Colonic mucosa (tissue), 4 donors: Measurements from ENCODE around the gene VPS33B. TPM values are rescaled to one million over a fixed set of nuclear protein-coding genes. Genes with fewer than 3 reads are reported as not detected.

Experiments
- DNase-seq: peaks from one replicate; pipeline ENCODE4 v3.0.0-alpha.2; 2020
- H3K27ac ChIP-seq: fragments of 200-600 bp; one replicate; pipeline ENCODE4 v1.8.0; 2021
- H3K27me3 ChIP-seq: fragments of 200-600 bp; one replicate; pipeline ENCODE4 v1.8.0; 2021
- H3K36me3 ChIP-seq: fragments of 200-600 bp; one replicate; pipeline ENCODE4 v1.8.0; 2021
- H3K4me1 ChIP-seq: fragments of 200-600 bp; one replicate; pipeline ENCODE4 v1.8.0; 2021; ENCODE audit warnings: mild to moderate bottlenecking
- H3K4me3 ChIP-seq: fragments of 200-600 bp; one replicate; pipeline ENCODE4 v1.8.0; 2021
- H3K9ac ChIP-seq, 2 donors: one replicate each; pipeline ENCODE4 v1.7.0; 2013; ENCODE audit warnings: control low read depth in 2 of 2, low read depth in 2 of 2, low read length in 2 of 2
- H3K9me3 ChIP-seq: fragments of 200-600 bp; one replicate; pipeline ENCODE4 v1.8.0; 2021
- intact Hi-C: fragments of 100-400 bp; cut with DNase I; formaldehyde crosslinking; loops from one replicate; pipeline ENCODE4 v1.14.1; 2022
- total RNA-seq, 2 donors: library from RNA; stranded (reverse); fragmentation: NEBNext Ultra II Directional in 1 of 2; extraction: Animal tissue kit (Norgen Biotek cat#: 25700) in 1 of 2; gene quantifications; one replicate each; pipeline ENCODE4 v1.2.1, GENCODE V29; 2021
- TF ChIP-seq, protein P1 (sequence below): fragments of 200-600 bp; IDR thresholded peaks from one replicate; pipeline ENCODE4 v1.8.0; 2022; ENCODE audit warnings: antibody characterized with exemption, mild to moderate bottlenecking
- donor health status: healthy.
- donor health status: DM: no; HTN: no; CAD: no.
- donor health status: DM: no; HTN: no; CAD: no.

Gene VPS33B
- total RNA-seq, 2 donors from 2014 or later: 18.0 to 18.1 TPM

DNA sequence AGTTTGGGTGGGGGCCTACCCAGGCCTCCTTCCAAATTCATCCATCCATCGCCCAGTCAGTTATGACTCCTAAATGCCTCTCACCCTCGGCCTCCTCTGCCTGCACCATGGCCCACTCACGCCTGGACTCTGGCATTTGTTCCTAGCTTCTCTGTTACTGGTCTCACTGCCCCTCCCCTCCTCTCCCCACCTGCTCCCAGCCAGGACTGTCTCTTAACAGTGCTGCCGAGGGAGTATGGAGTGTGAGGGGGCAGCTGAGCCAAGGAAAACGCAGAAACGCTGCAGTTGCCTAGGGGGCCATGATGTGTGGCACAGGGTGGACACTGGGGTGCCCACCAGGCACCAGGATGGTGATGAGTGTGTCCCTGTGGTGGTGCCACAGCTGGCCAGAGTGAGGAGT lies 64.6 kb downstream of the VPS33B start:
- no peak for DNase-seq
- TF ChIP-seq, protein P1, sequence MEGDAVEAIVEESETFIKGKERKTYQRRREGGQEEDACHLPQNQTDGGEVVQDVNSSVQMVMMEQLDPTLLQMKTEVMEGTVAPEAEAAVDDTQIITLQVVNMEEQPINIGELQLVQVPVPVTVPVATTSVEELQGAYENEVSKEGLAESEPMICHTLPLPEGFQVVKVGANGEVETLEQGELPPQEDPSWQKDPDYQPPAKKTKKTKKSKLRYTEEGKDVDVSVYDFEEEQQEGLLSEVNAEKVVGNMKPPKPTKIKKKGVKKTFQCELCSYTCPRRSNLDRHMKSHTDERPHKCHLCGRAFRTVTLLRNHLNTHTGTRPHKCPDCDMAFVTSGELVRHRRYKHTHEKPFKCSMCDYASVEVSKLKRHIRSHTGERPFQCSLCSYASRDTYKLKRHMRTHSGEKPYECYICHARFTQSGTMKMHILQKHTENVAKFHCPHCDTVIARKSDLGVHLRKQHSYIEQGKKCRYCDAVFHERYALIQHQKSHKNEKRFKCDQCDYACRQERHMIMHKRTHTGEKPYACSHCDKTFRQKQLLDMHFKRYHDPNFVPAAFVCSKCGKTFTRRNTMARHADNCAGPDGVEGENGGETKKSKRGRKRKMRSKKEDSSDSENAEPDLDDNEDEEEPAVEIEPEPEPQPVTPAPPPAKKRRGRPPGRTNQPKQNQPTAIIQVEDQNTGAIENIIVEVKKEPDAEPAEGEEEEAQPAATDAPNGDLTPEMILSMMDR: no peak
- Histone ChIP-seq H3K27ac (no peak overlapping the region), H3K4me1 (peaks cover 21% of the 10 kb centered on the region), H3K4me3 (peak overlapping the region; percentile 85), H3K27me3 (no peaks in the 10 kb centered on the region), H3K9ac (peak overlapping the region; percentile 48 to 74), H3K9me3 (no peaks in the 10 kb centered on the region), H3K36me3 (no peaks in the 10 kb centered on the region)
- intact Hi-C loops: loop anchor here (5.0 to 10.0 kb wide), 2 partner anchors 75 to 317 kb away; no protein-coding TSS in a partner anchor

DNA sequence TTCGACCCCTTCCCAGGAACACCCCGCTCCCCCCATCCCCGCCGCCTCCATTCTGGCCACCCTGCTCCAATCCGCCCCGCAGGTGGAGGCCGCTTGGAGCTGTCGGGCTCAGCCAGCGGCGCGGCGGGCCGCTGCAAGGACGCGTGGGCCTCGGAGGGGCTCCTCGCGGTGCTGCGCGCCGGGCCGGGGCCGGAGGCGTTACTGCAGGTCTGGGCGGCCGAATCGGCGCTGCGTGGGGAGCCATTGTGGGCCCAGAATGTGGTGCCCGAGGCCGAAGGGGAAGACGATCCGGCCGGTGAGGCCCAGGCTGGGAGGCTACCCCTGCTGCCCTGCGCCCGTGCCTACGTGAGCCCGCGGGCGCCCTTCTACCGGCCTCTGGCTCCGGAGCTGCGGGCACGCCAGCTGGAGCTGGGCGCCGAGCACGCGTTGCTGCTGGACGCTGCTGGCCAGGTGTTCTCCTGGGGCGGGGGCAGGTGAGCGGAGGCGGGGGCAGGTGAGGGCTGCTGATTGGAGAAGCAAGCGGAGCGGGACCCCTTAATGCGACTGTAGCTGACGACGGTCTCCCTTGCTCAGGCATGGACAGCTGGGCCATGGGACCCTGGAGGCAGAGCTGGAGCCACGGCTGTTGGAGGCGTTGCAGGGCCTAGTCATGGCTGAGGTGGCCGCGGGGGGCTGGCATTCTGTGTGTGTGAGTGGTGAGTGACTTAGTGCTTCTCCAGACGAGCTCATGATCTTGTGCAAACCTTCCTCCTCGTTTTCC lies 65.2 kb downstream of the VPS33B start:
- no peaks in the 10 kb centered on the region for H3K27me3 ChIP-seq
- peak overlapping the region; percentile 48 to 74 for H3K9ac ChIP-seq
- H3K9me3 ChIP-seq: no peaks in the 10 kb centered on the region
- no peaks in the 10 kb centered on the region for H3K36me3 ChIP-seq
- H3K27ac ChIP-seq: no peak overlapping the region
- peaks cover 21% of the 10 kb centered on the region for H3K4me1 ChIP-seq
- no peak for DNase-seq
- TF ChIP-seq, protein P1: no peak
- intact Hi-C loops: loop anchor here (5.0 to 10.0 kb wide), 2 partner anchors 75 to 318 kb away; no protein-coding TSS in a partner anchor
- peak overlapping the region; percentile 85 for H3K4me3 ChIP-seq

DNA sequence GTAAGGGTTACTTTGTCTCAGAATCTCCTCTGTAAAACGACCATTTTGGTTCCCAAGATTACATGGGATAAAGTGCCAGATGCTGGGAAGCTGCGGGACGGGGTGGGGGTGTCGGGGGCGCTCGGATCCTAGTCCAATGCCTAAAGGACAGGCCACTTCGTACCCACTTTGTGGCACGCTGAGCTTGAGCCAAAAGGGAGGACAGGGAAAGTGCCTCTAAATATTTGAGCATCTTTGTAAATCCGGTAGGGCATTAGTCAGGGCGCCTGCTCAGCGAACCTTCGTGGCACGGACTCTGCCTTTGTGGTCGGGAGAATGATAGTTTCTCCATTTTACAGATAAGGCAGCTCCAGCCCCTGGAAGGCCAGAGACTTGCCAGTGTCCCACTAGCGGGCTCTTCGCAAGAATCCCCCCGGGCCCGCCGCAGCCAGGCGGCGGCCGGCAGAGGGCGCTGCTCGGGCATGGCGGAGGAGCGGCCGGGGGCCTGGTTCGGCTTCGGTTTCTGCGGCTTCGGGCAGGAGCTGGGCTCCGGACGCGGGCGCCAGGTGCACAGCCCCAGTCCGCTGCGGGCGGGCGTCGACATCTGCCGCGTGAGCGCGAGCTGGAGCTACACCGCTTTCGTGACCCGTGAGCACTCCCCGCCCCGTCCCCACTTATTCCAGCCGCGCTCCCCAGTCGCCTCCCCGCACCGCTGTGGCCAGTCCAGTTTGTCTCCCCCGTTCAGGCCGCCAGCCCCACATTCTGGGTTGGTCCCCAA lies 65.9 kb downstream of the VPS33B start:
- H3K27ac ChIP-seq: no peak overlapping the region
- H3K9ac ChIP-seq: peak overlapping the region; percentile 74 to 88
- no peaks in the 10 kb centered on the region for H3K36me3 ChIP-seq
- intact Hi-C loops: loop anchor here (5.0 to 10.0 kb wide), 2 partner anchors 76 to 318 kb away; no protein-coding TSS in a partner anchor
- peak overlapping the region; percentile 85 for H3K4me3 ChIP-seq
- TF ChIP-seq, protein P1: peak; percentile 92
- H3K4me1 ChIP-seq: peaks cover 21% of the 10 kb centered on the region
- no peaks in the 10 kb centered on the region for H3K27me3 ChIP-seq
- no peaks in the 10 kb centered on the region for H3K9me3 ChIP-seq
- peak; percentile 82 for DNase-seq

DNA sequence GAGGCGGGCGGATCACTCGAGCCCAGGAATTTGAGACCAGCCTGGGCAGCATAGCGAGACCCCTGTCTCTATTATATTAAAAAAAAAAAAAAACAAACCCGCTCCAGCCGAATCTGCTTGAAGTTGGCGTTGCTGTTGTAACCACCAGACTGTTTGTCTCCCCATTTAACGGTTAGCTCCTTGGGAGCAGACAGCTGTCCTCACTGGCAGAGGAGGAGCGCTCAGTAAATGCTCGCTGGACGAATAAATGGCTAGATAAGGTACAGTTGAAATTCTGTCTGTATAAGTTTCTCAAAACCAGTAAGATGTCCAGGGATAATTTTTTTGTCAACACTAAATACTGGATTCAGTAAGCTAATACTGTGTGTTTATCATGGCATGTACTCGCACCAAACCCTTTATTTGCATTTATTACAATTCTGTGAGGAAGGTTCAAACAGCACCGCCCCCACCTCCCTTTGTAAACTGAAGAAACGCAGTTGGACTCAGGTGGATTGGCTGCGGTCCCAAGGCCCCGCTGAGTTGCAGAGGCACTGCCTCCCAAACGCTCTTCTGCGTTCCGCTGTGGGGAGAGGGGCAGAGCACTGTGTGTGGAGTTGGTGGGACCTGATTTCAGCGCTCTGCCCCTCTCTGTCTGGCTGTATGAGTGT lies 66.6 kb downstream of the VPS33B start:
- no peaks in the 10 kb centered on the region for H3K27me3 ChIP-seq
- H3K36me3 ChIP-seq: peaks cover 2% of the 10 kb centered on the region
- intact Hi-C loops: loop anchor here (5.0 to 10.0 kb wide), 2 partner anchors 77 to 319 kb away; no protein-coding TSS in a partner anchor
- H3K4me3 ChIP-seq: peak overlapping the region; percentile 85
- DNase-seq: peak; percentile 85
- H3K9me3 ChIP-seq: no peaks in the 10 kb centered on the region
- peak overlapping the region in 1 of 2 donors; percentile 88 for H3K9ac ChIP-seq
- H3K27ac ChIP-seq: peak overlapping the region; percentile 96
- peaks cover 21% of the 10 kb centered on the region for H3K4me1 ChIP-seq
- TF ChIP-seq, protein P1: no peak
